PC-9 (cell line): ENCODE data around the gene FAM171A1.

Experiments used
- EZH2 ChIP-seq: fragments of 200-600 bp; sonication (generic); IDR thresholded peaks from 2 replicates; pipeline ENCODE4 v1.8.0; 2017; ENCODE audit warnings: antibody characterized with exemption, low read depth
- TF ChIP-seq, protein P1 (sequence below): fragments of 200-600 bp; sonication (generic); conservative IDR thresholded peaks from 2 replicates; pipeline ENCODE4 v1.6.1; 2017; ENCODE audit warnings: mixed run types, antibody characterized with exemption, mild to moderate bottlenecking, moderate library complexity

- TF ChIP-seq, protein P1, sequence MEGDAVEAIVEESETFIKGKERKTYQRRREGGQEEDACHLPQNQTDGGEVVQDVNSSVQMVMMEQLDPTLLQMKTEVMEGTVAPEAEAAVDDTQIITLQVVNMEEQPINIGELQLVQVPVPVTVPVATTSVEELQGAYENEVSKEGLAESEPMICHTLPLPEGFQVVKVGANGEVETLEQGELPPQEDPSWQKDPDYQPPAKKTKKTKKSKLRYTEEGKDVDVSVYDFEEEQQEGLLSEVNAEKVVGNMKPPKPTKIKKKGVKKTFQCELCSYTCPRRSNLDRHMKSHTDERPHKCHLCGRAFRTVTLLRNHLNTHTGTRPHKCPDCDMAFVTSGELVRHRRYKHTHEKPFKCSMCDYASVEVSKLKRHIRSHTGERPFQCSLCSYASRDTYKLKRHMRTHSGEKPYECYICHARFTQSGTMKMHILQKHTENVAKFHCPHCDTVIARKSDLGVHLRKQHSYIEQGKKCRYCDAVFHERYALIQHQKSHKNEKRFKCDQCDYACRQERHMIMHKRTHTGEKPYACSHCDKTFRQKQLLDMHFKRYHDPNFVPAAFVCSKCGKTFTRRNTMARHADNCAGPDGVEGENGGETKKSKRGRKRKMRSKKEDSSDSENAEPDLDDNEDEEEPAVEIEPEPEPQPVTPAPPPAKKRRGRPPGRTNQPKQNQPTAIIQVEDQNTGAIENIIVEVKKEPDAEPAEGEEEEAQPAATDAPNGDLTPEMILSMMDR: no peak
- no peak for TF ChIP-seq EZH2
Observed at GRCh38 chr10:15202639-15203038, 168.4 kb downstream of the FAM171A1 start.
